Erythroblast (primary cell): Measurements from ENCODE around the gene IP6K1.

Experiments used
- GATA1 ChIP-seq: IDR thresholded peaks from 2 replicates; pipeline ENCODE4 v1.6.1; 2011; ENCODE audit warnings: low read depth, mild to moderate bottlenecking, control low read depth, low read length, moderate library complexity
- POLR2A ChIP-seq: IDR thresholded peaks from 2 replicates; pipeline ENCODE4 v1.6.1; 2011; ENCODE audit warnings: mild to moderate bottlenecking, low read length

- TF ChIP-seq POLR2A (no peak), GATA1 (no peak)
Measured at GRCh38 chr3:49803465-49804140, 17.3 kb upstream of the IP6K1 start.
